WTC11 (cell line): ENCODE measurements around the gene PLEKHO2. TPM values are rescaled to one million over a fixed set of nuclear protein-coding genes. Genes with fewer than 3 reads are reported as not detected.
A peak's percentile ranks its signal among the peaks of the same experiment; 100 is the strongest.

Experiments
- ATAC-seq: fragments of 200-7000 bp; cut with Tn5 transposase; 2 replicates; pipeline ENCODE4 v1.10.0; 2021; ENCODE audit warnings: mild to moderate bottlenecking, moderate library complexity
- CTCF ChIA-PET: fragments of 300-600 bp; sonication (Branson Sonifier 250); formaldehyde crosslinking; loops from one replicate; lab custom pipeline; 2021; ENCODE audit warnings: antibody characterized with exemption; lab: Charles Lee
- POLR2A ChIA-PET: fragments of 350-600 bp; sonication (Branson Sonifier 250); formaldehyde crosslinking; loops from one replicate; lab custom pipeline; 2021; ENCODE audit warnings: antibody characterized with exemption; lab: Charles Lee
- DNase-seq: peaks from one replicate; pipeline ENCODE4 v3.0.0; 2021; ENCODE audit warnings: low spot score
- H3K27ac Mint-ChIP-seq: 2 replicates; pipeline ENCODE4 v1.8.0; 2021; ENCODE audit warnings: mixed read lengths
- H3K27me3 Mint-ChIP-seq: 2 replicates; pipeline ENCODE4 v1.8.0; 2021; ENCODE audit warnings: low read depth, mild to moderate bottlenecking, moderate library complexity, mixed read lengths
- H3K36me3 Mint-ChIP-seq: 2 replicates; pipeline ENCODE4 v1.8.0; 2021; ENCODE audit warnings: mixed read lengths
- H3K4me1 Mint-ChIP-seq: 2 replicates; pipeline ENCODE4 v1.8.0; 2022; ENCODE audit warnings: mixed read lengths
- H3K4me3 Mint-ChIP-seq: 2 replicates; pipeline ENCODE4 v1.8.0; 2021; ENCODE audit warnings: mild to moderate bottlenecking, moderate library complexity, mixed read lengths
- H3K9me3 Mint-ChIP-seq: 2 replicates; pipeline ENCODE4 v1.8.0; 2021; ENCODE audit warnings: mixed read lengths
- ATF2 ChIP-seq: sonication (generic); formaldehyde crosslinking; IDR thresholded peaks from 2 replicates; pipeline ENCODE4 v1.8.1; 2022; ENCODE audit warnings: low read depth, missing genetic modification reagents, borderline replicate concordance
- E2F5 ChIP-seq: sonication (generic); formaldehyde crosslinking; IDR thresholded peaks from 2 replicates; pipeline ENCODE4 v1.8.1; 2022; ENCODE audit warnings: mild to moderate bottlenecking, moderate library complexity, missing genetic modification reagents
- ELF4 ChIP-seq: sonication (generic); formaldehyde crosslinking; IDR thresholded peaks from 2 replicates; pipeline ENCODE4 v1.8.1; 2022; ENCODE audit warnings: low read depth, mild to moderate bottlenecking, moderate library complexity, missing genetic modification reagents
- ETV6 ChIP-seq: sonication (generic); formaldehyde crosslinking; IDR thresholded peaks from 2 replicates; pipeline ENCODE4 v1.8.1; 2022; ENCODE audit warnings: mild to moderate bottlenecking, missing genetic modification reagents
- IRF2 ChIP-seq: sonication (generic); formaldehyde crosslinking; IDR thresholded peaks from 2 replicates; pipeline ENCODE4 v1.8.0; 2022; ENCODE audit warnings: low read depth, missing genetic modification reagents, borderline replicate concordance
- KAT7 ChIP-seq: sonication (generic); formaldehyde crosslinking; IDR thresholded peaks from 2 replicates; pipeline ENCODE4 v1.8.1; 2023; ENCODE audit warnings: missing genetic modification reagents, mild to moderate bottlenecking, borderline replicate concordance
- MXD4 ChIP-seq: fragments of 250-450 bp; sonication (Bioruptor Pico); IDR thresholded peaks from 2 replicates; pipeline ENCODE4 v1.8.0; 2021; ENCODE audit warnings: mild to moderate bottlenecking, moderate library complexity, borderline replicate concordance
- MYBL2 ChIP-seq: sonication (generic); formaldehyde crosslinking; IDR thresholded peaks from 2 replicates; pipeline ENCODE4 v1.8.1; 2023; ENCODE audit warnings: mild to moderate bottlenecking, moderate library complexity, missing genetic modification reagents
- SMAD3 ChIP-seq: sonication (generic); formaldehyde crosslinking; IDR thresholded peaks from 2 replicates; pipeline ENCODE4 v1.8.0; 2022; ENCODE audit warnings: missing genetic modification reagents, mild to moderate bottlenecking, borderline replicate concordance
- ZBTB43 ChIP-seq: sonication (generic); formaldehyde crosslinking; IDR thresholded peaks from 2 replicates; pipeline ENCODE4 v1.8.1; 2023; ENCODE audit warnings: mild to moderate bottlenecking, missing genetic modification reagents
- ZNF263 ChIP-seq: sonication (generic); formaldehyde crosslinking; IDR thresholded peaks from 2 replicates; pipeline ENCODE4 v1.8.1; 2022; ENCODE audit warnings: low read depth, mild to moderate bottlenecking, moderate library complexity, missing genetic modification reagents
- ZNF396 ChIP-seq: fragments of 250-450 bp; sonication (Bioruptor Pico); IDR thresholded peaks from 2 replicates; pipeline ENCODE4 v1.8.0; 2021; ENCODE audit warnings: mild to moderate bottlenecking, moderate library complexity, borderline replicate concordance
- total RNA-seq: library from RNA; stranded (reverse); gene quantifications from 3 replicates; pipeline ENCODE4 v1.2.3, GENCODE V29; 2021
- TF ChIP-seq, protein P1 (sequence below): sonication (generic); formaldehyde crosslinking; IDR thresholded peaks from 2 replicates; pipeline ENCODE4 v1.8.0; 2023; ENCODE audit warnings: missing genetic modification reagents
- TF ChIP-seq, protein P2 (sequence below): sonication (generic); formaldehyde crosslinking; IDR thresholded peaks from 2 replicates; pipeline ENCODE4 v1.8.1; 2022; ENCODE audit warnings: mild to moderate bottlenecking, missing genetic modification reagents, moderate library complexity, borderline replicate concordance
- TF ChIP-seq, protein P3 (sequence below): sonication (generic); formaldehyde crosslinking; conservative IDR thresholded peaks from 2 replicates; pipeline ENCODE4 v1.8.1; 2023; ENCODE audit warnings: mild to moderate bottlenecking, low read depth, missing genetic modification reagents, moderate library complexity

PLEKHO2 gene
- total RNA-seq, 1 experiment from 2014 or later = 22.1 TPM

DNA sequence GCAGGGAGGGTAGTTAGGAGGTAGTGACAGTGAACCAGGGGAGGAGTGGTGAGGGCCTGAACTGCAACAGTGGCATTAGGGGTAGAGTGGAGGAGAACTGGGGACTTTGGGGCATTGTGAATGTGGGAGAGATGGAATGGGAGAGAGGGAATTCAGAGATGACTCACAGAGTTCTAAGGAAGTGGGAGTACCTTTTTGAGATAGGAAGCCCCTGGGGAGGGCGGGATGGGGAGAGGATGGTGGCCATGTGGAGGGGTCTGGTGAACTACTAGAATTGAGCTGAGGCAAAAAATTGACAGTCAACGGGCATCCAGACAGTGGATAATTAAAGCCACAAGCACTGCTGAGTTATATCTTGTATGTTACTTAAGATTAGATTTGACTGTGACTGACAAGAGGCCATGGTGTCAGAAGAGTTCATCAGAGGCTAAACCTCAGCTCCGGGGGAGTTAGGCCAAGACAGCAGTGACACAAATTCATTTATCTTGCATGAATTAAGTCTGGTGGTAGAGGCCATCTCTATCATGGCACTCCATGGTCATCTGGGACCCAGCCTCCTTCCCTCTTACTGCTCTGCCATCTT, 34.0 kb downstream of the PLEKHO2 start:
- H3K9me3 Mint-ChIP-seq = no peaks in the 10 kb centered on the region
- TF ChIP-seq ETV6 (CRISPR knock-in tag) (no peak), ELF4 (CRISPR knock-in tag) (no peak)
- ATAC-seq (no peak), DNase-seq (no peak)
- no peak overlapping the region for H3K4me3 Mint-ChIP-seq
- no peaks in the 10 kb centered on the region for H3K27me3 Mint-ChIP-seq
- no peaks in the 10 kb centered on the region for H3K36me3 Mint-ChIP-seq
- ChIA-PET POLR2A (interaction anchor here (1.5 kb wide), 1 partner anchor 9 kb away, joined by 5 read pairs; no protein-coding TSS in a partner anchor), CTCF (interaction anchor here (1.1 to 2.1 kb wide), 4 partner anchors 14 to 71 kb away, joined by 3 to 12 read pairs (median 4); no protein-coding TSS in a partner anchor)
- no peak overlapping the region for H3K27ac Mint-ChIP-seq
- H3K4me1 Mint-ChIP-seq = peaks cover 25% of the 10 kb centered on the region

DNA sequence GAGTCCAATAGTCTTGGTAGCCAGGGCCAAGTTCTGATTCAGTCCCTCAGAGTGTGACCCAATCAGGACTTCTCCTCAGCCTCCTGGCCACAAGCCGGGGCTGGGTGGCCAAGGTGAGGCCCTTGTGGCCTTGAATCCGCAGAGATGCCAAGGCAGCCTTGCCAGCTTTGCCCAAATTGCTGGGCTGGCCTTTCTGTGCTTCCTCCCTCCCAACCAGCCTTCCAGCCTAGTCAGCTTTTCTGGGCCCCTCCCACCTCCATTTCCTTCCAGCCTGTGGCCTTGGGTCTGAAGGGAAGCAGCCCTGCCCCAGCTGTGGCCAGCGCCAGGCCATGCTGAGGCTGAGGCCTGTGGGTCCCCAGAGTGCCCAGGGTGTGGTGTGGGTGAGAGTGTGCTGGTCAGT, 35.7 kb downstream of the PLEKHO2 start:
- peaks cover 25% of the 10 kb centered on the region for H3K4me1 Mint-ChIP-seq
- TF ChIP-seq, protein P1, sequence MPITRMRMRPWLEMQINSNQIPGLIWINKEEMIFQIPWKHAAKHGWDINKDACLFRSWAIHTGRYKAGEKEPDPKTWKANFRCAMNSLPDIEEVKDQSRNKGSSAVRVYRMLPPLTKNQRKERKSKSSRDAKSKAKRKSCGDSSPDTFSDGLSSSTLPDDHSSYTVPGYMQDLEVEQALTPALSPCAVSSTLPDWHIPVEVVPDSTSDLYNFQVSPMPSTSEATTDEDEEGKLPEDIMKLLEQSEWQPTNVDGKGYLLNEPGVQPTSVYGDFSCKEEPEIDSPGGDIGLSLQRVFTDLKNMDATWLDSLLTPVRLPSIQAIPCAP (CRISPR knock-in tag) = no peak
- no peaks in the 10 kb centered on the region for H3K36me3 Mint-ChIP-seq
- ATAC-seq = peak; percentile 47
- no peak overlapping the region for H3K27ac Mint-ChIP-seq
- no peak for DNase-seq
- H3K9me3 Mint-ChIP-seq = no peaks in the 10 kb centered on the region
- no peaks in the 10 kb centered on the region for H3K27me3 Mint-ChIP-seq
- POLR2A ChIA-PET = no interaction called here
- no peak overlapping the region for H3K4me3 Mint-ChIP-seq
- CTCF ChIA-PET = interaction anchor here (1.2 kb wide), 1 partner anchor 131 kb away, joined by 3 read pairs; no protein-coding TSS in a partner anchor

- Mint-ChIP-seq H3K36me3 (no peaks in the 10 kb centered on the region), H3K27ac (no peak overlapping the region), H3K27me3 (no peaks in the 10 kb centered on the region), H3K4me1 (peaks cover 20% of the 10 kb centered on the region)
- no peak for ATAC-seq
- POLR2A ChIA-PET = interaction anchor here (1.0 kb wide), 1 partner anchor 37 kb away, joined by 3 read pairs; no protein-coding TSS in a partner anchor
- TF ChIP-seq, protein P2, sequence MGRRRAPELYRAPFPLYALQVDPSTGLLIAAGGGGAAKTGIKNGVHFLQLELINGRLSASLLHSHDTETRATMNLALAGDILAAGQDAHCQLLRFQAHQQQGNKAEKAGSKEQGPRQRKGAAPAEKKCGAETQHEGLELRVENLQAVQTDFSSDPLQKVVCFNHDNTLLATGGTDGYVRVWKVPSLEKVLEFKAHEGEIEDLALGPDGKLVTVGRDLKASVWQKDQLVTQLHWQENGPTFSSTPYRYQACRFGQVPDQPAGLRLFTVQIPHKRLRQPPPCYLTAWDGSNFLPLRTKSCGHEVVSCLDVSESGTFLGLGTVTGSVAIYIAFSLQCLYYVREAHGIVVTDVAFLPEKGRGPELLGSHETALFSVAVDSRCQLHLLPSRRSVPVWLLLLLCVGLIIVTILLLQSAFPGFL (CRISPR knock-in tag) = no peak
- TF ChIP-seq E2F5 (CRISPR knock-in tag) (no peak), KAT7 (CRISPR knock-in tag) (no peak), IRF2 (no peak), ZNF396 (CRISPR knock-in tag) (no peak), MYBL2 (CRISPR knock-in tag) (no peak), ZNF263 (CRISPR knock-in tag) (no peak), SMAD3 (no peak), ATF2 (CRISPR knock-in tag) (no peak)
- TF ChIP-seq, all 79 proteins: peak for 0
- no peak for DNase-seq
- CTCF ChIA-PET = interaction anchor here (1.0 kb wide), 1 partner anchor 27 kb away, joined by 3 read pairs; no protein-coding TSS in a partner anchor
- no peak overlapping the region for H3K4me3 Mint-ChIP-seq
- H3K9me3 Mint-ChIP-seq = no peaks in the 10 kb centered on the region
Measured at GRCh38 chr15:64878705-64879104, 37.0 kb downstream of the PLEKHO2 start.

- ATAC-seq (no peak), DNase-seq (no peak)
- ChIA-PET CTCF (interaction anchor here (0.9 kb wide), 1 partner anchor 22 kb away, joined by 3 read pairs; no protein-coding TSS in a partner anchor), POLR2A (no interaction called here)
- no peaks in the 10 kb centered on the region for H3K27me3 Mint-ChIP-seq
- no peak overlapping the region for H3K4me3 Mint-ChIP-seq
- no peak overlapping the region for H3K27ac Mint-ChIP-seq
- H3K36me3 Mint-ChIP-seq = no peaks in the 10 kb centered on the region
- no peaks in the 10 kb centered on the region for H3K9me3 Mint-ChIP-seq
- peaks cover 4% of the 10 kb centered on the region for H3K4me1 Mint-ChIP-seq
- TF ChIP-seq ZBTB43 (CRISPR knock-in tag) (no peak), MXD4 (no peak)
- TF ChIP-seq, protein P3, sequence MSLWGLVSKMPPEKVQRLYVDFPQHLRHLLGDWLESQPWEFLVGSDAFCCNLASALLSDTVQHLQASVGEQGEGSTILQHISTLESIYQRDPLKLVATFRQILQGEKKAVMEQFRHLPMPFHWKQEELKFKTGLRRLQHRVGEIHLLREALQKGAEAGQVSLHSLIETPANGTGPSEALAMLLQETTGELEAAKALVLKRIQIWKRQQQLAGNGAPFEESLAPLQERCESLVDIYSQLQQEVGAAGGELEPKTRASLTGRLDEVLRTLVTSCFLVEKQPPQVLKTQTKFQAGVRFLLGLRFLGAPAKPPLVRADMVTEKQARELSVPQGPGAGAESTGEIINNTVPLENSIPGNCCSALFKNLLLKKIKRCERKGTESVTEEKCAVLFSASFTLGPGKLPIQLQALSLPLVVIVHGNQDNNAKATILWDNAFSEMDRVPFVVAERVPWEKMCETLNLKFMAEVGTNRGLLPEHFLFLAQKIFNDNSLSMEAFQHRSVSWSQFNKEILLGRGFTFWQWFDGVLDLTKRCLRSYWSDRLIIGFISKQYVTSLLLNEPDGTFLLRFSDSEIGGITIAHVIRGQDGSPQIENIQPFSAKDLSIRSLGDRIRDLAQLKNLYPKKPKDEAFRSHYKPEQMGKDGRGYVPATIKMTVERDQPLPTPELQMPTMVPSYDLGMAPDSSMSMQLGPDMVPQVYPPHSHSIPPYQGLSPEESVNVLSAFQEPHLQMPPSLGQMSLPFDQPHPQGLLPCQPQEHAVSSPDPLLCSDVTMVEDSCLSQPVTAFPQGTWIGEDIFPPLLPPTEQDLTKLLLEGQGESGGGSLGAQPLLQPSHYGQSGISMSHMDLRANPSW (CRISPR knock-in tag) = no peak
Measured at GRCh38 chr15:64883100-64883581, 41.4 kb downstream of the PLEKHO2 start.
